Measurements from ENCODE around the gene ADCY3.

ADCY3 gene

GRCh38 chr2:24875901-24876300, 44.1 kb downstream of the ADCY3 start:
- POLR2A ChIA-PET = no interaction called here
- TF ChIP-seq, protein P1, sequence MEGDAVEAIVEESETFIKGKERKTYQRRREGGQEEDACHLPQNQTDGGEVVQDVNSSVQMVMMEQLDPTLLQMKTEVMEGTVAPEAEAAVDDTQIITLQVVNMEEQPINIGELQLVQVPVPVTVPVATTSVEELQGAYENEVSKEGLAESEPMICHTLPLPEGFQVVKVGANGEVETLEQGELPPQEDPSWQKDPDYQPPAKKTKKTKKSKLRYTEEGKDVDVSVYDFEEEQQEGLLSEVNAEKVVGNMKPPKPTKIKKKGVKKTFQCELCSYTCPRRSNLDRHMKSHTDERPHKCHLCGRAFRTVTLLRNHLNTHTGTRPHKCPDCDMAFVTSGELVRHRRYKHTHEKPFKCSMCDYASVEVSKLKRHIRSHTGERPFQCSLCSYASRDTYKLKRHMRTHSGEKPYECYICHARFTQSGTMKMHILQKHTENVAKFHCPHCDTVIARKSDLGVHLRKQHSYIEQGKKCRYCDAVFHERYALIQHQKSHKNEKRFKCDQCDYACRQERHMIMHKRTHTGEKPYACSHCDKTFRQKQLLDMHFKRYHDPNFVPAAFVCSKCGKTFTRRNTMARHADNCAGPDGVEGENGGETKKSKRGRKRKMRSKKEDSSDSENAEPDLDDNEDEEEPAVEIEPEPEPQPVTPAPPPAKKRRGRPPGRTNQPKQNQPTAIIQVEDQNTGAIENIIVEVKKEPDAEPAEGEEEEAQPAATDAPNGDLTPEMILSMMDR (IDR thresholded peaks at IDR 0.05; ENCODE audit: control extremely low read depth, extremely low read depth, low read depth, missing control alignments) = no peak
- CTCF ChIA-PET = interaction anchor here (1.7 kb wide), 1 partner anchor 454 kb away, joined by 5 read pairs; no protein-coding TSS in a partner anchor
- DNase-seq (ENCODE audit: extremely low spot score) = no peak

DNA sequence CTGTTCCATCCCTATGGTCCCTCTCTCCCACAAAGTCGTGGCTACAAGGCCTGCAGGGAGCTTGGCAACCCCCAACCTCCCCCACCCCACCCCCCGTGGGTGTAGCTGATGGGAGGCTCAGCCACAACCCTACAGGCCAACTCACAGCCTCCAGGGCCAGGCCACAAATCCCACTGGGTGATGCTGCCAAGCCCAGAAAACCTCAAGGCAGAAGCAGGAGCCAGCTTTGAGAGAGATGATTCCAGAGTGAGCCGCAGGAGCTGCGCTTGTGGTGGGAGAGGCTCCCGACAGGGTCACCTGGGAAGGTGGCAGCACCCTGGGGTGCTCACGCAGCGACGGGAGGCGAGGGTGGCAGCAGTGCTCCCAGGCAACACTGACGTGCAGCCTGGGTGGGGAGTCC, 44.8 kb downstream of the ADCY3 start:
- TF ChIP-seq, protein P1 (IDR thresholded peaks at IDR 0.05; ENCODE audit: control extremely low read depth, extremely low read depth, low read depth, missing control alignments) = no peak
- ChIA-PET POLR2A (no interaction called here), CTCF (interaction anchor here (1.7 kb wide), 1 partner anchor 453 kb away, joined by 5 read pairs; no protein-coding TSS in a partner anchor)
- DNase-seq (ENCODE audit: extremely low spot score) = no peak

DNA sequence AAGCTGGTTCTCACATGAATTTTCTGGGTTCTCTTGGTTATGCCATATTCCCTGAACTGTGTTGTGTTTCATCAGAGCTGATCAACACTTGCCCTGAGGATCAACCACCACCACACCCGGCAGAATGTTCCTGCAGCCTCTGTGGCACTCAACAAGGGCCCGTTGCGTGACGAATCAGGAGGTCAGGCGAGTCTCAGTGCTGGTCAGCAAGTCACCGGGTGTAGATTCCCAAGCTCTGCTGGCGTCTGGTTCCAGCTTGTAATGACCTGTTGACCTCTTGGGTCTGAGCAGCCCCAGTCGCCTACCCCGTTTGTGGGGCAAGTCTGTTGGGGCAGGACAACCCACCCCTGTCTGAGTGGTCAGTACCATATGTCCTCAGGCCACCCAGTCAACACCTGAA, 46.0 kb downstream of the ADCY3 start:
- CTCF ChIA-PET = interaction anchor here (1.1 kb wide), 1 partner anchor 47 kb away, joined by 3 read pairs; no protein-coding TSS in a partner anchor
- TF ChIP-seq, protein P1 (IDR thresholded peaks at IDR 0.05; ENCODE audit: control extremely low read depth, extremely low read depth, low read depth, missing control alignments) = no peak
- POLR2A ChIA-PET = interaction anchor here (0.6 kb wide), 1 partner anchor 81 kb away, joined by 3 read pairs; the partner anchor contains the start of gene CENPO
- DNase-seq (ENCODE audit: extremely low spot score) = no peak

DNA sequence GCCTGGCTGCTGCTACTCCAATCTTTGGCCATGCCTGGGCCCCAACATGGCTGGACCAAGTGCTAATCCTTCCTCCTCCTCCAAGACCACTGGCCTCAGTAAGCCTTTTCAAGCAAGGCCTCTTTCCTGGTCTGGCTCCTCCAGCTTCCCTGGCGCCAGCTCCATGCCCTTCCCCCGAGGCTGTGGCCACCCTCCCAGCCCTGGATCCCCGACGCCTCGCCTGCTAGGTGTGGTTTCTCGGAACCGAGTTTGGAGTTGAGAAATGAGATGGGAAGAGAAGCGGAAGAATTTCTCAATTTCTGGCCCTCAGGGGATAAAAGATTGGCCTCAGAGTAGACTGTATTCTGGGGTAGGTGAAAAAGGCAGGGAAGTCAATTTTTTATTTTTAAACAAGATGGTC, 46.4 kb downstream of the ADCY3 start:
- POLR2A ChIA-PET = no interaction called here
- TF ChIP-seq, protein P1 (IDR thresholded peaks at IDR 0.05; ENCODE audit: control extremely low read depth, extremely low read depth, low read depth, missing control alignments) = no peak
- CTCF ChIA-PET = no interaction called here
- no peak for DNase-seq (ENCODE audit: extremely low spot score)

DNA sequence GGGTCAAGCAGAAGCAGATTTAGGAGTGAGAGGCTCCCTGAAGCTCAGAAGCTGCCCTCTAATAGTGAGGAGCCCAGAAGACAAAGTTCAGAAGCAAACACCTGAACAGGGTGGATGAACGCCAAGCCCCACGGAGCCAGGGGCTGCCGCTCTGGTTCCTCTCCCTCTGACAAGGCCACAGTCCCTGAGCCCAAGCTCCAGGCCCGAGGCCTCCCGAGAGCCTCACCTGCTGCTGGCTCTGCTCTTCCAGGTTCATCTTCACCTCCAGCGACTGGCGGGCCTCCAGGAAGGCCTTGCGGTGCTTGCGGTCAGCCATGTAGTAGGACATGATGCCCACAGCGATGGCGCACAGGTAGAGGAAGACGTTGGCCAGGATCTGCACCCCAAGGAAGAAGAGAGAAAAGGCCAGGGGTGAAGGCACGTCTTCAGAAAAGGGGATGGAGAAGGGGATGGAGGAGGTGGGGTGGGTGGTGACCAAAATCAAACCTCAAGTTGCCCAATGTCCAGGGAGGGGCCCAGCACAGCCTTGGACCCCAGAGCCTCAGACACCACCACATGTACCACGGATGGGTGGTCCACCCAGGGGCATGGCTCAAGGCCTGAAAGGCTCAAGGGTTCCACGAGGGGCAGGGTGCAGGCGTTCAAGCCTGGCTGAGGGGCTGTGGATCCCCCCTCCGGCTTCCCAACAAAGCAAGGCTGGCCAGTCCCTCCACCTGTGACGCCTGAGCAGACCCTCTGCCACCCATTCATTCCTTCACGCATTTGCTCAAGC, 47.5 kb downstream of the ADCY3 start:
- POLR2A ChIA-PET = no interaction called here

GRCh38 chr2:24871852-24872333, 48.1 kb downstream of the ADCY3 start:
- no peak for DNase-seq (ENCODE audit: extremely low spot score)
- TF ChIP-seq, protein P1 (IDR thresholded peaks at IDR 0.05; ENCODE audit: control extremely low read depth, extremely low read depth, low read depth, missing control alignments) = no peak
- ChIA-PET POLR2A (no interaction called here), CTCF (no interaction called here)

More for the DNA sequence above, 47.5 kb downstream of the ADCY3 start:
- TF ChIP-seq, protein P1 (IDR thresholded peaks at IDR 0.05; ENCODE audit: control extremely low read depth, extremely low read depth, low read depth, missing control alignments) = no peak
- DNase-seq (ENCODE audit: extremely low spot score) = no peak
- CTCF ChIA-PET = no interaction called here
